ENCODE results near the gene OCRL. TPM values are rescaled to one million over a fixed set of nuclear protein-coding genes. Genes with fewer than 3 reads are reported as not detected.

The OCRL gene
- total RNA-seq, 1 experiment from 2014 or later: 8.9 TPM

DNA sequence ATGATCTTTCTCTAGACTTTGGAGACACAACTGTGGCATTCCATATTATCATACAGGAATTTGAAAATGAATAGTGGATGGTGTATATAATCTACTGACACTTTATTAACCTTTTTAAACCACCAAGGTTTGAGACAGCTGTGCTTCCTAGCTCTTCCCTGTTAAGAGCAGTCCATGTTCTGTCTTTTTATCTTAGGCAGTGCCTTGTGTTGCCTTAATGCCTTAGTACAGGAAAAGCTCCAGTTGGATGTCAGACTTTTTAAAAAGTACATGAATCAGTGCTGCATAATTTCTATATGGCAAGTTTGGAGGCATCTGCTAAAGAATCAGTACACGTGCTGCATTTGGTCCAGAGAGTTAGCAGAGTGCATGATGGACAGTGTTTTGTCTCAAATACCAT is 45.1 kb downstream of the OCRL start:
- no peak for DNase-seq (ENCODE audit: low read depth)

DNA sequence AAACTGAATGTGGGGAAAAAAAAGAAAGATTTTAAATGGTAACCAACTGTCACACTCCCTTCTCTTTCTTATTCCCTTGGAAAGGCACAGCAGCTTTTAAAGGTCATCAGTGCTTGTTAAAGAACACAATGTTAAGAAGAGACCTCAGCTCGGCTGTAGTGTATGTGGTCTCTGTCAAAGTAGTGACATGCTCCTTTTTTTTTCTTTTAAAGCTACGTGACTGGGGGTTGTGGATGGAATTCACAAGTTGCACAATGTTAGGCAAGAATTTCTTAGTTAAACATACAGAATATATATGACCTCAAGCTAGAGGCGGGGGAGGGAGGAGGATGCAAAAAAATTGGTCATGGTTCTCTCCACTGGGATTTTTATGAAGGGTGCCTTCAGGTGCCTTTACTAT is 45.6 kb downstream of the OCRL start:
- DNase-seq (ENCODE audit: low read depth): no peak

DNA sequence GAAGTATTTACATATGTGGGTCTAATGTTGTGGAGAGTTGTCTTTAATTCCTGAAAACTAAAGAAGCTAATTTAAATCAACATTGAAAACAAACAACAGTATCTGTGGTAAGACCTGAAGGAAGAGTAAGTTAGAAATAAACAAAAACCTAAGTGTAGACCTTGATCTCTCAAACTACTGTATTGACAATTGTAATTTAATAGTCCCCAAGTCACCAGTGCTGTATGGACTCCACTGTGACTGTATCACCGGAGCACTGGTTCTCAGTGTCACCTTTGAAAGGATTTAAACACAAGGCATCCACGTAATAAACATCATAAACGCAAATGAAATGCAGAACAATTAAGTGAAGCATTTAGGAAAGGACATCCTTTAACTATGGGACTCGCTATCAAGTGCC is 46.4 kb downstream of the OCRL start:
- no peak for DNase-seq (ENCODE audit: low read depth)

DNA sequence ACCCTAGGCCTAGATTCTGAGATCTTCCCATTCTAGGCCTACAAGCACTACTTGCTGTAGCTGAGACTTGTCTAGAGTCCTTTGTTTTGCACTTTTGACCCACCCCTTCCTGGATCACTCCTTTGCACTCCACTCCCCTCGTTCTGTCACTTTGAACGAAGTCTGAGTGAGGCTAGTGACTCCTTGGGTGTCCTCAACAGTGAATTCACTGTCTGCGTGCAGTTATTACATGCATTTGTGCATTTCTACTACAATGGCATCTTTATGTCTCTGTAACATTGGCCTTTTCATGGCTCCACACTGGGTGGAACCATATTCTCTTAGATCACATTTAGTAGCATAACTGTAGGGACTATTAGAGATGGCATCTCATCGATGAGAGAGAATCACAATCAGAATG is 50.5 kb downstream of the OCRL start:
- DNase-seq (ENCODE audit: low read depth): no peak

DNA sequence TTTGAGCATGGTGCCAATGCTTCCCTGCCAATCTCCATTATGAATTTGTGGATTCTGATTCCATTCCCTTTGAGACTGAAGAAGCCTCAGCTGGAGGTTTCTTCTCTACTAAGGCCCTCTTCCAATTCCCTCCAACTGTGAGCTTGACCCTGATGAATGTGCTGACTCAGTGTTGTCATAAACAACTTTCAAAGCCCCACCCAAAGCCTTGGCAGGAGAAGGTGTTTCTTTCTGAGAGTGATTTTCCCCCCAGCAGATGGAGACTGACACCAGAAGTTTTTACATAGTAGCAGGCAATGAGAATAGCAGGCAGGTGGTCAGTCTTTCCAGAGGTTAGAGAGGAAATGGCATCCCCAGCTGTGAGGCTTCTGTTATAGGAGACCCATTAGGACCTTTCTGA is 53.1 kb downstream of the OCRL start:
- peak; percentile 3 for DNase-seq (ENCODE audit: low read depth)

DNA sequence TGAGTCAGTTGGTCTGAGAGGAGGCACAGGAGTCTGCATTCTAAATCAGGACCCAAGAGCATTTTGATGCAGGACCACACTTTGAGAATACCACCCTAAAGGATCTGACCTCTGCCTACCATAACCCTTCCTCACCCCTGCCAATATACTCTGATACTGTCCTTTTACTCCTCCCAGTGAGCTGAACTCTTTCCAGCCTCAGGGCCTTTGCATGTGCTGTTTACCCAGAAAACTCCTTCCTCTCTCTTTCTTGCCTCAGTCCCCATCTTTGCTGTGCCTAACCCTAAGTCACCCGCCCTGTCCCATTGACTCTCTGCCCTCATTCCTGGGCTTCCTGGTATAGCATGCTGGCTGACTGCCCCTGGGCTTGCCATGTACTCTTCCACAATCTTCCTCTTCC is 54.7 kb downstream of the OCRL start:
- DNase-seq (ENCODE audit: low read depth): no peak

DNA sequence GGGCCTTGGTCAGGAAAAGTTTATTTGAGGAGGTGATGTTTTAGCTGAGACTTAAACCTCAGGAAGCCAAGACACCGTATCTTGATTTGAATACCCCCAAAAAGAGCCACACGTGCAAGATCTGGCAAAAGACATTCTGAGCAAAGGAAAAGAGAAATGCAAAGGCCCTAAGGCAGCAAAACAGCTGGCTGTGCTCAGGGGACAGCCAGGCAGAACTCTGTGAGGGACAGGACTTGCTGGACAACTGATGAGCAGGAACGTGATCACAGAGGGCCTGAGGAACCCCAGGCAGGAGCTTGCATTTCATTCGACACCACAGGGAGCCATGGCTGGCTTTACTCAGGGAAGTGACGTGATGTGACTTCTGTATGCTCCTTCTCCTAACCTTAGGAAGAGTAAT is 56.0 kb downstream of the OCRL start:
- DNase-seq (ENCODE audit: low read depth): no peak

DNA sequence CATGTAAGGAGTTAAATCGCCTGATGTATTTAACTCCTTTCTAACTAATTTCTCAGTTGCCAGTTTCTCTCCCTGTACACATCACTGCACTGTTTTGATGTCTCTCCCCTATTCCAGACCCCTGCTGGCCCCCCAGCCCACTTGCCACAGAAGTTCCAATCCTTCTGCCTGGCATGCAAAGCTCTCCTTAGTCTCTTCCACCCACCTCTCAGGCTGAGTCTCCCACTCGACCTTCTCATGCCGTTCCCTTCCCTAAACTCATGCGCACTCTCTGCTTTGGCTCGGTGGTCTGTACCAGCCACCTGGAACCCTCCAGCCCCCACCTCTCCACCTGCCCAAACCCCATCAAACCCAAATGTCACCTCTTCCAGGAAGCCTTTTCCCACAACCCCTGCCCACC is 57.8 kb downstream of the OCRL start:
- DNase-seq (ENCODE audit: low read depth): no peak

DNA sequence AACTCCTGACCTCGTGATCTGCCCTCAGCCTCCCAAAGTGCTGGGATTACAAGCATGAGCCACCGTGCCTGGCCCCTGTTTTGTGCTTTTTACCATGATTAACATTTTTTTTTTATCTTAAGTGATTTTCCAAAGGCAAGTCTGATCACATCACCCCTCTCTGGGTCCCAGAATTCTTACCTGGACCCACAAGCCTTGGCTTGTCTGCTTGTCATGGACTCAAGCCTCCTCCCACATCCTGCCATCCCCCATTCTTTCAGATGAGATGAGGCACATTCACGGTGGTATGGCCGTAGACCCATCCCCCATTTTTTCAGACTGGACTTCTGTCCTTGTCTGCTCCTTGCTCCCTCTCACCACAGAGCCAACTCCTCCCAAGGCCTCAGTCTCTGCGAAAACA is 59.4 kb downstream of the OCRL start:
- DNase-seq (ENCODE audit: low read depth): no peak

DNA sequence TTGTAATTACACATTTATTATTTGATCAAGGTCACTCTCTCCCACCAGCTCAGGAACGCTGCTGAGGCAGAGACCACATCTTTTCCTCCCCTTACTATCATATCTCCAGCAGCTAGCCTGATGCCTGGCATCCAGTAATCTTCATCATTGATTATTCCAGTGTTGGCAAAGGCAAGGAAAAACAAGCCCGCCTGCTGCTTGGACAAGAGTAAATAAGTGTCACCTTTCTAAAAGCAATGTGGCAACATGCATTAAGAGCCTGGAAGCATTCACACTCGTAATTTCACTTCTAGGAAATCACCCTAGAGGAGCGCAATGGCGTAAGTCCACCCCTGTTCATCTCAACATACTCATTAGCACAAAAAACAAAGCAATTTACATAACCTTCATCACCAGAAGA is 59.9 kb downstream of the OCRL start:
- no peak for DNase-seq (ENCODE audit: low read depth)

DNA sequence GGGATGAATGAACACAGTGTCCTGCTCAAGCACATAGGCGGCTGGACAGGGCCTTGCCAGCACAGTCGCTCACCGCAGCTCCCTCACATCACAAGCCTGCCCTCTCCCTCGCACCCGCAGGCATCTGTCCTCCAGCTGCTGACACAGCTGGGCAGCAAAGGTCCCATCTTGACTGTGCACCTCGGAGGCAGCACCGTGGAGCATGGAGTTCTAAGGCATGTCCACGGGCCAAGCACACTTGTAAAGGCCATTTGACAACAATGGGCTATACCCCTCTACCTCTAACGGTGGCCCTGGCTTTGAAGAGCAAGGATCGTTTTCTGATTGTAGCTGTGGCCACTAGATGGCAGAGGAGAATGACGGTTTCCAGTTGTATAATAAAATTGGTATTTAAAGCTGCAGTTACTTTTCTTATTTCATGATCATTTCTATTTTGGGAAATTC is 60.9 kb downstream of the OCRL start:
- no peak for DNase-seq (ENCODE audit: low read depth)

DNA sequence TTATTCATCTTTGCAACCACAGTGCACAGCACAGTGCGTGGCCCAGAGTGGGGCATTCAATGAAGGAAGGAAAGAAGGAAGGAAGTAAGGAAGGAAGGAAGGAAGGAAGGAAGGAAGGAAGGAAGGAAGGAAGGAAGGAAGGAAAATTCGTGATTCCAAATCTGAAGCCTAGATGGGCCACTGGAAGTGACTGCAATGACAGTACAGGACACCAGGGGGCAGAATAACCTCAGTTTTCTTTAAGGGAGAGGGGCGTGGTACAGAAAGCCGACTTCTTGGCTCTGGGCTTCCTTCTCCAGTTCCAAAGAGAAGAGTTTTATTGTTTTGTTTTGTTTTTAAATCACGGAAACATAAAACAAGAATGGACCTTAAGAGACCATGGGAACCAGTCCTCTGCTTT is 66.9 kb downstream of the OCRL start:
- DNase-seq (ENCODE audit: low read depth): peak; percentile 29

DNA sequence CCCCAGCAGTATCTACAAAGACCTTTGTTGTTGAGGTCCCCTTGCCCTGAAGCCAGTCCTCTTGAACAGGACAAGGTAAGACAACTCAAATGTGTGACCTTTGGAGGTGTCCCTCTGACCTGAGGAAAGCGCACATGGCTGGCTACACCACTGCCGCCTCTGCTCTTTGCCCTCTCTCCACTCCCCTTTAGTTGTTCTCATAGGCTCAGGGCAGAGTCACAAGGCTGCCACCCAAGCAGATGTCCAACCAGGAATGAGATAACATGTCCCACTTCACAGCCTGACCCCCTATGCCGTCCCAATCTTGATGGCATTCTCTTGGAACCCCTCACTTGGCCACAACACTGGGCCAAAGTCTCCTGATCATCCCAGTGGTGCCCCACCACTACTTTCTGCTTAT is 68.4 kb downstream of the OCRL start:
- no peak for DNase-seq (ENCODE audit: low read depth)

DNA sequence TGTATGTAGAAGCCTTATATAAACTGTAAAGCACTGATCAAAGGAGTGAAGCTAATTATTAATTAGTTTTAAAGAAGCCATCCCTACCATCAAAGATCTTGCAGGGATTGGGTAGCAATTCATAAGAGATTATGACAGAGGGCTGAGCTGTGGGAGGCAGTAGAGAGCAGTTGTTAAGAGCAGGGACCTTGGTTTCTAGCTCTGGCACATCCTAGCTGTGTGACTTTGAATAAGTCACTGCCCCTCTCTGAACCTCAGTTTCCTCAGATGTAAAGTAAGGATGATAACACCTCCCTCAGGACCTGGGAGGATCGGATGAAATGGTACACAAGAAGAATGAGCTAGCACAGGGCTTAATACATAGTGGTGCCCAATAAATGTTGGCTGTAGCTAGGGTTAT is 69.3 kb downstream of the OCRL start:
- no peak for DNase-seq (ENCODE audit: low read depth)

DNA sequence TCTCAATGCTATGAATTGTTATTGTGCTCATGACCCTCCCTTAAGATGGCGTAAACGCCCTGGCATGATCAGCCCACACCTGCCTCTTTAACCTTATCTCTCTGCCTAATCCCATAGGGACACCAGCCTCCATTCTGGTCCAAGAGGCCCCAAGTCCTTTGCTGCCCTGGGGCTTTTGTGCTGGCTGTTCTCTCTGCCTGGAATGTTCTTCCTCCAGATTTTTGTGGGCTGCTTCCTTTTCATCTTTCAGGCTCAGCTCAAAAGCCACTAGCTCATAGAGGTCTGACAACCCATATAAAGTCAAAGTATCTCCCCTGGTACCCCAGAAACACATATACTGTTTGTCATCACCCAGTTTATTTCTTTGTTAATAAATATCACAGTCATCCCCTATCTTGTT is 72.3 kb downstream of the OCRL start:
- DNase-seq (ENCODE audit: low read depth): no peak

DNA sequence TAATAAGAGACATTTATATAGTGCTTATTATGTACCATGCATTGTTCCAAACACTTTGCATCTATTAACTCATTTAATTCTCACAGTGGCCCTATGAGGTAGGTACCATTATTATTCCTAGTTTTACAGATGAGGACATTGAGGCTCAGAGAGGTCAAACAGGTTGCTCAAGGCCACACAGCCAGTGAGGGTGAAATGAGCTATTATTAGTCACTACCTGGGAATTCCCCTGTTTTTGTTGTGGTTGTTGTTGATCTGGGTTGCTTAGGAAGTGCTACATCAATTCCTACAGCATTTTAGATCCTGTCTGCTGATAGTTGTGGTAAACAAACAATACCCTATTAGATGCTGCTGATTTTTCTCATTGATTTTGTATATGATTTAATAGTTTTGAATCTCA is 73.5 kb downstream of the OCRL start:
- DNase-seq (ENCODE audit: low read depth): no peak

DNA sequence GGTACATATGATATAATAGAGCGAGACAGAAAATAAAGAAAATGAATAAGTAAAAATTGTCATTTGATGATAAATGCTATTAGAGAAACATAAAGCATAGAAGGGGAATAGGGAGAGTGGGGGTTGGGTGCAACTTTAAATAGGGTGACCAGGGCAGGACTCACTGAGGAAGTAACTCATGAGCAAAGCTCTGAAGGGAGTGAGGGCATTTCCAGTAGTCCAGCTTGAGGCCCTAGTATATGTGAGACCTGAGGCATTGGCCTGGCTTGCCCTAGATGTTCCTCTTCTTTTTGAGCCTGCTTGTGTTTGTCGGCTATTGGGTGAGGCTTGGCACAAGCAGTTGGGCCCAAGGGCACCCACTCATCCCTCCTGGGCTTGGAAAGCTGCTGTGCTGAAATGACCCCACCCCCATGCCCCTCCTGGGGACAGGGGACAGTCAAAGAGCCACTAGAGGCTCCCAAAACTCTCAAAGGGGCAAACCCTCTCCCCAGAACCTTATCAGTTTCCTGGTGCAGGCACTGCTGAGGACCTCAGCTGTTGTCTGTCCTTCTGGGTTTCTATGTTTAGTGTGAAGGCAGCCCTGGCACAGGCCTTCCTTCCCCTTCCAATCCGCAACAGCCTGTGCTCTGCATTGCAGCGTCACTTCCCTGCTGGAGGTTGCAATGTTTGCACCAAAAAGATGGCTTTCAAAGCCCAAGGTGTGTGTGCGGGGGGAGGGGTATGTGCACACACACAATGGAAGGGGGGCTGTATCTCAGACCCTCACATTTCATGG is 74.6 kb downstream of the OCRL start:
- DNase-seq (ENCODE audit: low read depth): no peak

DNA sequence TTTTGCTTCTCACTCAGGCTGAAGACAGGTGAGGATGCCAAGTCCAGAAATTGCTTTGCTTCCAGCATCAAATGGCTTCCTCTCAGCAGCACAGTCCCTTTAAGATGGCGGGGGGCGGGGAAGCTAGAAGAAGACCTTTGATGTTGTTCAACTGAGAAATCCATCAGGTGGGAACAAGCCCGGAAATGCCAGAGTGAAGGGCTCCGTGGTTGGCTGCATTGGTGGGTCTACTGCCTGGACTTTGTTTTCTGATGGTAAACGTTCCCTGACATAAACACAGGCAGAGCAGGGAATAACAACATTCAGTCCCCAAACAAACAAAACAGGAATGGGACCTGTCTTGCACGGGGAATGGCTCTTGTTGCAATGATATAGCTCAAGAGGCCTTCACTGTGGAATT is 77.4 kb downstream of the OCRL start:
- no peak for DNase-seq (ENCODE audit: low read depth)

DNA sequence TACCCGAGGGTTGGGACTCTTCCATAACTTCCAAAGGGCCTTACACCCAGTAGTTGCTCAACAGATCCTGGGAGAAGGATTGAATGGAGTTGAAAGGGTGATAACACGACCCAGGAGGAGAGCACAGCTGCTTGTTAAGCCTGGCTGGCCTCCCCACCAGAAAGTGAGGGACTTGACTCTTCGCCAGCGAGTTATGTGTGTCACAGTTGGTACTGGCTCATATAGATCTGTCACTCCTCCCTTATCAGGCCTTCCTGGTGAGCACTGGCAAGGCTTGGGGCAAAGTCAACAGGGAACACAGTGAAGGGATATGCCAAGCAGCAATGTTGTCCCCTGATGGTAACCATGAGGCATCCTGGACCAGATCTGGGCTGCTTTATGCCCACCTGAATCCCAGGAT is 78.9 kb downstream of the OCRL start:
- DNase-seq (ENCODE audit: low read depth): no peak

DNA sequence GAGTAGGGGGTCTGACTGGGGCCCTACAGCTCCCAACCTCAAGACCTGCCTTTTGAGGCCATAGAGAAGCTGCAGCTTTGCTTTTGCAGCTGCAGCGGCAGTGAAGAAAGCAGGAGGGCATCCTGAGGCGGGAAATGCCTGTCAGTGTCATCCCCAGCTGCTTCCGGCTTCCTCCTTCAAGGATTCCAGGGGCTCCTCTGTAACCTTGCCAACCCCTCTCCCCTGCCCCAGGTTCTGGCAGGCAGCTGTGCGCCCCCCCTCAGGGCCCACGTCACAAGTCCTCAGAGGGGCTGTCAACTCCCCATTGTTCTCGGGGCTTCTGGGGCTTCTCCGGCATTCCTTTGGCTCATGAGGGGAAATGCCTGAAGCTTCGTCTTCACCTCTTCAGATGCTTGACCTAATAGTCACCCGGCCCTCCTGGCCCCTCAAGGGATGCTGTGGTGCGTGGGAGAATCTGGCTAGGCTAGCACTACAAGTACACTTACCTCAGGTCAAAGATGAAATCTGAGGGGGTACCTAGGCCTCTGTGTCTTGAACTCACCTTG is 82.8 kb downstream of the OCRL start:
- DNase-seq (ENCODE audit: low read depth): peak; percentile 50

DNA sequence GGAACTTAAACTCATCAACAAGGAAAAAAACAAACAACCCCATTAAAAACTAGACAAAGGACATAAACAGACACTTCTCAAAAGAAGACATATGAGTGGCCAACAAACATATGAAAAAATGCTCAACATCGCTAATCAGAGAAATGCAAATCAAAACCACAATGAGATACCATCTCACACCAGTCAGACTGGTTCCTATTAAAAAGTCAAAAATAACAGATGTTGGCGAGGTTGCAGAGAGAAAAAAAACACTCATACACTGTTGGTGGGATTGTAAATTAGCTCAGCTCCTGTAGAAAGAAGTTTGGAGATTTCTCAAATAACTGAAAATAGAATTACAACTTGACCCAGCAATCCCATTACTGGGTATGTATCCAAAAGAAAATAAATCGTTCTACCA is 86.0 kb downstream of the OCRL start:
- no peak for DNase-seq (ENCODE audit: low read depth)

DNA sequence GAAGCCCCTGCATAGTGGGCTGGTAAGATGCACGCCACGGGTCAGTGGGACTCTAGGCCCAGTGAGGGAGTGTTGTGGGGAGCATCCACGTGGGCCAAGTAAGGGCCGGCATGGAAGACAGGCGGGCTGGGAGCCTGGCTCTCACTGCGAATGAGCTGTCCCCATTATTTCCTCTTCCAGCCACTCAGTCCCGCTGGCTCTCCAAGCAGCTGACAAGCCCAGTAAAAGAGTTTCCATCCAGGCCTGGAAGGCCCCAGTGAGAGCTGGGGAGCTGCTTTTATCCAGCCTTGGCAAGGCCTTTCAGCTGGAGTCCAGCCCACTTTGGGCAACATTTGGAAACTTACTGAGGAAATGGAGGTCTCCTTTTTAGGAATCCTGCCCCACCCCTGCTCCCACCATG is 89.8 kb downstream of the OCRL start:
- no peak for DNase-seq (ENCODE audit: low read depth)

DNA sequence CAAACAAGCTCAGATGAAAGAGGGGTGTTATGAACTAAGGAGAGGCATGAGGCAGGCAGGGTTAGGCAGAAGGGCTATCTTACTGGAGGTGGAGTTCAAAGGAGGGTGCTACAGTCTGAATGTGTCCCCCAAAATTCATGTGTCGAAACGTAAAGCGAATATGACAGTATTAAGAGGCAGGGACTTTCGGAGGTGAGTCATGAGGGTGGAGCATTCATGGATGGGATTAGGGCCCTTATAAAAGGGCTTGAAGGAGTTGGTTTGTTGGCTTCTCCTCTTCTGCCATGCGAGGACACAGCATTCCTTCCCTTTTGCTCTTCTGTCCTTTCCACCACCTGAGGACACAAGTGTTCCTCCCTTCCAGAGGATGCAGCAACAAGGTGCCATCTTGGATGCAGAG is 91.8 kb downstream of the OCRL start:
- DNase-seq (ENCODE audit: low read depth): peak; percentile 14

DNA sequence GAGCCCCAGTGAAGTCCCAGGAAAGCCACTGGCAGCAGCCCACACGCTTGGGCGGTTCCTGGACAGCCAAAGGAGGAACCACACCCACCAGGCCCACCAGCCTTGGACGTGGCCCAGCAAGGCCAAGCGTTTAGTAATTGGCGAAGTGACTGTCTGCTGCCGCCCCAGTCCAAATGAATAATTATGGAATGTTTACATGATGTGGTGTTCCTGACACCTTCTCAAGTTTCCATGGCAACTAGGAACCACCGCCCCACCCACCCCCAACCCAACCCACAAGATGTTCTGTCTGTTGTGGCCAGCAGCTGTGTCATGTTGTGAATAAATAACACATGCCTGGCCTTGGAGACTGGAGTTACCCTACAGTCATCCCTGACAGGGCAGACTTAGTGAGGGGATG is 92.4 kb downstream of the OCRL start:
- peak; percentile 44 for DNase-seq (ENCODE audit: low read depth)
